HL-60 (cell line): ENCODE measurements around the gene CKS2.

ENCODE experiments used
- POLR2AphosphoS5 ChIP-seq: IDR thresholded peaks from 2 replicates; pipeline ENCODE4 v1.6.1; 2012; ENCODE audit warnings: low read depth
- TF ChIP-seq, protein P1 (sequence below): IDR thresholded peaks from one replicate; pipeline ENCODE4 v1.5.1; 2011; ENCODE audit warnings: low read length, control low read depth, inconsistent platforms; ENCODE audit not compliant: insufficient read depth
- TF ChIP-seq, protein P2 (sequence below): IDR thresholded peaks from 2 replicates; pipeline ENCODE4 v1.6.1; 2012; ENCODE audit warnings: low read depth; ENCODE audit not compliant: insufficient replicate concordance

DNA sequence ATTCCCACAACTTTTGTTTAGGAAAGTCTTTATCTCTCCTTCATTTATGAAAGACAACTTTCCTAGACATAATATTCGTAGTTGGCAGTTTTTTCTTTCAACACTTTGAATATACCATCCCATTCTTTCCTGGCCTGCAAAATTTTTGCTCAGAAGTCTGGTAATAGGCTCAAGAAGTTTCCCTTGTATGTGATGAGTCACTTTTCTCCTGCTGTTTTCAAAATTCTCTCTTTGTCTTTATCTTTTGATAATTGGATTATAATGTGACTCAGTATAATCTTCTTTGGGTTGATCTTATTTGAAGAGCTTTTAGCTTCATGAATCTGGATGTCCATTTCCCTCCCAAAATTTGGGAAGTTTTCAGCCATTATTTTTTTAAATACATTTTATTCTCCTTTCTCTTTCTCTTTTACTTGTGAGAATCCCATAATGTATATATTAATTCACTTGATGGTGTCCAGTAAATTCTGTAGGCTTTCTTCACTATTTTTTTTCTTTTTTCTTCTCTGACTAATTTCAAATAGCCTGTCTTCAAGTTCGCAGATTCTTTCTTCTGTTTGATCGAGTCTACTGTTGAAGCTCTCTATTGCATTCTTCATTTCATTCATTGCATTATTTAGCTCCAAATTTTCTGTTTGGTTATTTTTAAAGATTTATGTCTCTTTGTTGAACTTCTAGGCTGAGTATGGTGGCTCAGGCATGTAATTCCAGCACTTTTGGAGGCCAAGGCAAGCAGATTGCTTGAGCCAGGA, 37.3 kb upstream of the CKS2 start:
- TF ChIP-seq, protein P1, sequence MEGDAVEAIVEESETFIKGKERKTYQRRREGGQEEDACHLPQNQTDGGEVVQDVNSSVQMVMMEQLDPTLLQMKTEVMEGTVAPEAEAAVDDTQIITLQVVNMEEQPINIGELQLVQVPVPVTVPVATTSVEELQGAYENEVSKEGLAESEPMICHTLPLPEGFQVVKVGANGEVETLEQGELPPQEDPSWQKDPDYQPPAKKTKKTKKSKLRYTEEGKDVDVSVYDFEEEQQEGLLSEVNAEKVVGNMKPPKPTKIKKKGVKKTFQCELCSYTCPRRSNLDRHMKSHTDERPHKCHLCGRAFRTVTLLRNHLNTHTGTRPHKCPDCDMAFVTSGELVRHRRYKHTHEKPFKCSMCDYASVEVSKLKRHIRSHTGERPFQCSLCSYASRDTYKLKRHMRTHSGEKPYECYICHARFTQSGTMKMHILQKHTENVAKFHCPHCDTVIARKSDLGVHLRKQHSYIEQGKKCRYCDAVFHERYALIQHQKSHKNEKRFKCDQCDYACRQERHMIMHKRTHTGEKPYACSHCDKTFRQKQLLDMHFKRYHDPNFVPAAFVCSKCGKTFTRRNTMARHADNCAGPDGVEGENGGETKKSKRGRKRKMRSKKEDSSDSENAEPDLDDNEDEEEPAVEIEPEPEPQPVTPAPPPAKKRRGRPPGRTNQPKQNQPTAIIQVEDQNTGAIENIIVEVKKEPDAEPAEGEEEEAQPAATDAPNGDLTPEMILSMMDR, result no peak
- TF ChIP-seq, protein P2, sequence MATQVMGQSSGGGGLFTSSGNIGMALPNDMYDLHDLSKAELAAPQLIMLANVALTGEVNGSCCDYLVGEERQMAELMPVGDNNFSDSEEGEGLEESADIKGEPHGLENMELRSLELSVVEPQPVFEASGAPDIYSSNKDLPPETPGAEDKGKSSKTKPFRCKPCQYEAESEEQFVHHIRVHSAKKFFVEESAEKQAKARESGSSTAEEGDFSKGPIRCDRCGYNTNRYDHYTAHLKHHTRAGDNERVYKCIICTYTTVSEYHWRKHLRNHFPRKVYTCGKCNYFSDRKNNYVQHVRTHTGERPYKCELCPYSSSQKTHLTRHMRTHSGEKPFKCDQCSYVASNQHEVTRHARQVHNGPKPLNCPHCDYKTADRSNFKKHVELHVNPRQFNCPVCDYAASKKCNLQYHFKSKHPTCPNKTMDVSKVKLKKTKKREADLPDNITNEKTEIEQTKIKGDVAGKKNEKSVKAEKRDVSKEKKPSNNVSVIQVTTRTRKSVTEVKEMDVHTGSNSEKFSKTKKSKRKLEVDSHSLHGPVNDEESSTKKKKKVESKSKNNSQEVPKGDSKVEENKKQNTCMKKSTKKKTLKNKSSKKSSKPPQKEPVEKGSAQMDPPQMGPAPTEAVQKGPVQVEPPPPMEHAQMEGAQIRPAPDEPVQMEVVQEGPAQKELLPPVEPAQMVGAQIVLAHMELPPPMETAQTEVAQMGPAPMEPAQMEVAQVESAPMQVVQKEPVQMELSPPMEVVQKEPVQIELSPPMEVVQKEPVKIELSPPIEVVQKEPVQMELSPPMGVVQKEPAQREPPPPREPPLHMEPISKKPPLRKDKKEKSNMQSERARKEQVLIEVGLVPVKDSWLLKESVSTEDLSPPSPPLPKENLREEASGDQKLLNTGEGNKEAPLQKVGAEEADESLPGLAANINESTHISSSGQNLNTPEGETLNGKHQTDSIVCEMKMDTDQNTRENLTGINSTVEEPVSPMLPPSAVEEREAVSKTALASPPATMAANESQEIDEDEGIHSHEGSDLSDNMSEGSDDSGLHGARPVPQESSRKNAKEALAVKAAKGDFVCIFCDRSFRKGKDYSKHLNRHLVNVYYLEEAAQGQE, result no peak
- TF ChIP-seq POLR2AphosphoS5, result no peak
